SK-N-SH (cell line): ENCODE data around the gene ASAH2. TPM values are rescaled to one million over a fixed set of nuclear protein-coding genes. Genes with fewer than 3 reads are reported as not detected.

Experiments used
- CTCF ChIA-PET: fragments of 300-600, 350-600 bp; formaldehyde crosslinking; extraction: SDS; loops from one replicate; lab custom pipeline; 2021; lab: Yijun Ruan, JAX
- POLR2A ChIA-PET: fragments of 350-600 bp; sonication (Branson Sonifier 250); formaldehyde crosslinking; extraction: SDS; loops from one replicate; lab custom pipeline; 2020; ENCODE audit warnings: antibody characterized with exemption, inconsistent platforms; lab: Yijun Ruan, JAX
- DNase-seq: peaks from one replicate; pipeline ENCODE4 v3.0.0; 2012
- H2AFZ ChIP-seq: fragments of 200-600 bp; sonication (generic); 2 replicates; pipeline ENCODE4 v1.8.1; 2016; ENCODE audit warnings: antibody characterized with exemption, mild to moderate bottlenecking, low read depth
- H3F3A ChIP-seq: fragments of 200-600 bp; sonication (generic); replicated peaks from 2 replicates; pipeline ENCODE3; 2016; ENCODE audit warnings: antibody characterized with exemption, mild to moderate bottlenecking; ENCODE audit not compliant: insufficient read depth
- H3K27ac ChIP-seq, 2 experiments: fragments of 200-500 bp in 1 of 2; fragments of 200-600 bp in 1 of 2; sonication (Bioruptor generic) in 1 of 2; sonication (generic), shearing (Covaris generic) in 1 of 2; 2 replicates each; pipeline versions ENCODE4 v1.5.1 to v1.6.1; 2014 to 2016; ENCODE audit warnings: low read depth in 2 of 2, inconsistent platforms in 1 of 2, low read length in 1 of 2, mild to moderate bottlenecking in 1 of 2, mixed read lengths in 1 of 2
- H3K27me3 ChIP-seq: fragments of 200-600 bp; sonication (generic), shearing (Covaris generic); 2 replicates; pipeline ENCODE4 v1.6.1; 2016; ENCODE audit warnings: mixed run types; ENCODE audit not compliant: insufficient read depth
- H3K36me3 ChIP-seq, 2 experiments: fragments of 200-500 bp in 1 of 2; fragments of 200-600 bp in 1 of 2; sonication (Bioruptor generic) in 1 of 2; sonication (generic) in 1 of 2; replicated peaks in 1 of 2; 2 replicates each; pipeline versions ENCODE3 to v1.5.1; 2014 to 2016; ENCODE audit warnings: low read length in 1 of 2, mild to moderate bottlenecking in 1 of 2; ENCODE audit not compliant: insufficient read depth in 2 of 2, control insufficient read depth in 1 of 2
- H3K4me1 ChIP-seq, 2 experiments: fragments of 200-500 bp in 1 of 2; fragments of 200-600 bp in 1 of 2; sonication (Bioruptor generic) in 1 of 2; sonication (generic), shearing (Covaris generic) in 1 of 2; 2 replicates each; pipeline versions ENCODE4 v1.5.1 to v1.6.1; 2014 to 2016; ENCODE audit warnings: low read depth in 1 of 2, low read length in 1 of 2, mixed run types in 1 of 2; ENCODE audit not compliant: insufficient read depth in 2 of 2, control insufficient read depth in 1 of 2
- H3K4me2 ChIP-seq: fragments of 200-600 bp; sonication (generic), shearing (Covaris generic); 2 replicates; pipeline ENCODE4 v1.6.1; 2017; ENCODE audit warnings: mixed run types
- H3K4me3 ChIP-seq, 2 experiments: fragments of 200-500 bp in 1 of 2; fragments of 200-600 bp in 1 of 2; sonication (Bioruptor generic) in 1 of 2; sonication (generic), shearing (Covaris generic) in 1 of 2; 2 replicates each; pipeline versions ENCODE4 v1.5.1 to v1.8.1; 2014 to 2016; ENCODE audit warnings: low read depth in 2 of 2, inconsistent platforms in 1 of 2, low read length in 1 of 2, mild to moderate bottlenecking in 1 of 2, mixed read lengths in 1 of 2, moderate library complexity in 1 of 2
- H3K79me2 ChIP-seq: fragments of 200-600 bp; sonication (generic); 2 replicates; pipeline ENCODE4 v1.8.1; 2017; ENCODE audit warnings: mild to moderate bottlenecking; ENCODE audit not compliant: insufficient read depth
- H3K9ac ChIP-seq: fragments of 200-600 bp; sonication (generic); 2 replicates; pipeline ENCODE4 v1.6.1; 2017; ENCODE audit warnings: mixed run types
- H3K9me2 ChIP-seq: fragments of 200-600 bp; sonication (generic); 2 replicates; pipeline ENCODE4 v1.6.1; 2017; ENCODE audit warnings: mixed run types
- H3K9me3 ChIP-seq: fragments of 200-600 bp; sonication (generic); 2 replicates; pipeline ENCODE4 v1.6.1; 2017; ENCODE audit warnings: mixed run types, mild to moderate bottlenecking, moderate library complexity
- H4K20me1 ChIP-seq: fragments of 200-600 bp; sonication (generic); 2 replicates; pipeline ENCODE4 v1.6.1; 2017; ENCODE audit warnings: mild to moderate bottlenecking, mixed run types; ENCODE audit not compliant: insufficient read depth
- EP300 ChIP-seq, 2 experiments: IDR thresholded peaks; 2 replicates each; pipeline versions ENCODE4 v1.4.0 to v1.6.1; 2012; ENCODE audit warnings: borderline replicate concordance in 1 of 2, low read depth in 1 of 2, low read length in 1 of 2
- GABPA ChIP-seq: IDR thresholded peaks from 2 replicates; pipeline ENCODE4 v1.4.0; 2012; ENCODE audit warnings: low read depth, mild to moderate bottlenecking
- JUND ChIP-seq: IDR thresholded peaks from 2 replicates; pipeline ENCODE4 v1.4.0; 2012
- MEF2A ChIP-seq: IDR thresholded peaks from 2 replicates; pipeline ENCODE4 v1.4.0; 2012; ENCODE audit warnings: low read depth, borderline replicate concordance
- RAD21 ChIP-seq: IDR thresholded peaks from 2 replicates; pipeline ENCODE4 v1.6.1; 2012; ENCODE audit warnings: mild to moderate bottlenecking, low read length
- SIN3A ChIP-seq: IDR thresholded peaks from 2 replicates; pipeline ENCODE4 v1.6.1; 2012; ENCODE audit warnings: low read depth, mild to moderate bottlenecking, low read length, moderate library complexity, borderline replicate concordance
- USF2 ChIP-seq: fragments of 150-350 bp; IDR thresholded peaks from 2 replicates; pipeline ENCODE4 v1.6.1; 2017; ENCODE audit warnings: antibody characterized with exemption, low read length, low read depth, borderline replicate concordance
- WGBS: methylation state at CpG from one replicate; pipeline ENCODE4 v1.1.6; 2017; ENCODE audit warnings: low lambda C conversion rate; 5-methylcytosine and 5-hydroxymethylcytosine counted together
- polyA plus RNA-seq, 3 experiments: library from polyadenylated mRNA; depleted of rRNA; stranded (reverse); fragments of >200 nt; gene quantifications; 2 replicates each; pipeline ENCODE4 v1.2.3, GENCODE V29; 2012
- TF ChIP-seq, protein P1 (sequence below): IDR thresholded peaks from 2 replicates; pipeline ENCODE4 v1.4.0; 2012; ENCODE audit warnings: low read depth
- TF ChIP-seq, protein P2 (sequence below): fragments of 200-600 bp; sonication (generic); IDR thresholded peaks from 2 replicates; pipeline ENCODE4 v1.6.1; 2017; ENCODE audit warnings: antibody characterized with exemption, mild to moderate bottlenecking, moderate library complexity
- TF ChIP-seq, protein P3 (sequence below): IDR thresholded peaks from 2 replicates; pipeline ENCODE4 v1.4.0; 2012; ENCODE audit warnings: low read depth, borderline replicate concordance

Gene ASAH2
- polyA plus RNA-seq, 1 of the 3 experiments (the other 2 are of a cell fraction) = 1.8 TPM

DNA sequence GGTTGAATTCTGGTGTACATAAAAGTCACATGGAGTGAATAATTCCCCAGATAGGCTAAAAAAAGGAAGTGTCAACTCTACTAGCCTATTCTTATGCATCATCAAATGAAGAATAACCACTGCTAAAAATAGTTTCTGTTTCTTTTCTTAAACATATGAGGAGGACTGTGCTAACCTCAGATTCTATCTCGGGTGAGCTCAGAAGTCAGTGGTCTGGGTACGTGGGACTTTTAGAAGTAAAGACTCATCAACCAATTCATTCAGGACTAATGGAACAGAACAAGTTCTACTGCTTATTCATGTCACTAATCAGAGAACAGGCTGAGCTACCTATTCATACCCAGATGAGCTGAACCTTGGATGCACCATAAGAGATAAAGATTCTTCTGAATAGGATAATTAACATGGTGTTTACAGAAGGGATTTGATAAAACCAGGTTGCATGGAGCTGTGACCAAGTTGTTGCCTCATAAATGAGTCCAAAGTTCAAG lies 9.5 kb upstream of the ASAH2 start:
- no peak overlapping the region for H3K27ac ChIP-seq
- no peaks in the 10 kb centered on the region for H3K9me2 ChIP-seq
- ChIA-PET POLR2A (no interaction called here), CTCF (interaction anchor here (2.9 kb wide), 1 partner anchor 14 kb away, joined by 11 read pairs; no protein-coding TSS in a partner anchor)
- no peak overlapping the region for H3K4me2 ChIP-seq
- no peak for TF ChIP-seq JUND
- no peak for TF ChIP-seq EP300 (IDR thresholded peaks at IDR 0.05; ENCODE audit: borderline replicate concordance in 1 of 2, low read depth in 1 of 2, low read length in 1 of 2)
- TF ChIP-seq GABPA = no peak
- TF ChIP-seq SIN3A = no peak
- H3K4me1 ChIP-seq = no peaks in the 10 kb centered on the region
- no peaks in the 10 kb centered on the region for H3K36me3 ChIP-seq
- no peaks in the 10 kb centered on the region for H3K9me3 ChIP-seq
- 2% methylated on average over 2 of the region's 2 CpGs for WGBS
- no peak overlapping the region for H3K4me3 ChIP-seq
- no peaks in the 10 kb centered on the region; the same call in 1 of the 2 replicates for H3K27me3 ChIP-seq
- H3K79me2 ChIP-seq = no peaks in the 10 kb centered on the region
- H3F3A ChIP-seq = no peaks in the 10 kb centered on the region
- H4K20me1 ChIP-seq = no peaks in the 10 kb centered on the region
- H2AFZ ChIP-seq = no peak overlapping the region; the same call in 1 of the 2 replicates
- H3K9ac ChIP-seq = no peak overlapping the region
- no peak for DNase-seq

GRCh38 chr10:50254479-50254878 lies 3.2 kb upstream of the ASAH2 start:
- no peak for DNase-seq
- Histone ChIP-seq H3K4me2 (peak overlapping the region; percentile 41; the same call in 1 of the 2 replicates), H3K27me3 (no peaks in the 10 kb centered on the region; the same call in 1 of the 2 replicates), H3K36me3 (no peaks in the 10 kb centered on the region), H3K79me2 (no peaks in the 10 kb centered on the region), H4K20me1 (no peaks in the 10 kb centered on the region), H3K9me2 (no peaks in the 10 kb centered on the region), H2AFZ (no peak overlapping the region), H3K9ac (no peak overlapping the region), H3K9me3 (no peaks in the 10 kb centered on the region), H3F3A (no peaks in the 10 kb centered on the region), H3K4me1 (no peaks in the 10 kb centered on the region), H3K4me3 (no peak overlapping the region), H3K27ac (no peak overlapping the region)
- ChIA-PET POLR2A (no interaction called here), CTCF (no interaction called here)
- 47% methylated on average over 2 of the region's 2 CpGs for WGBS
- no peak for TF ChIP-seq MEF2A
- TF ChIP-seq, protein P1, sequence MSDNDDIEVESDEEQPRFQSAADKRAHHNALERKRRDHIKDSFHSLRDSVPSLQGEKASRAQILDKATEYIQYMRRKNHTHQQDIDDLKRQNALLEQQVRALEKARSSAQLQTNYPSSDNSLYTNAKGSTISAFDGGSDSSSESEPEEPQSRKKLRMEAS = no peak
- TF ChIP-seq, protein P2, sequence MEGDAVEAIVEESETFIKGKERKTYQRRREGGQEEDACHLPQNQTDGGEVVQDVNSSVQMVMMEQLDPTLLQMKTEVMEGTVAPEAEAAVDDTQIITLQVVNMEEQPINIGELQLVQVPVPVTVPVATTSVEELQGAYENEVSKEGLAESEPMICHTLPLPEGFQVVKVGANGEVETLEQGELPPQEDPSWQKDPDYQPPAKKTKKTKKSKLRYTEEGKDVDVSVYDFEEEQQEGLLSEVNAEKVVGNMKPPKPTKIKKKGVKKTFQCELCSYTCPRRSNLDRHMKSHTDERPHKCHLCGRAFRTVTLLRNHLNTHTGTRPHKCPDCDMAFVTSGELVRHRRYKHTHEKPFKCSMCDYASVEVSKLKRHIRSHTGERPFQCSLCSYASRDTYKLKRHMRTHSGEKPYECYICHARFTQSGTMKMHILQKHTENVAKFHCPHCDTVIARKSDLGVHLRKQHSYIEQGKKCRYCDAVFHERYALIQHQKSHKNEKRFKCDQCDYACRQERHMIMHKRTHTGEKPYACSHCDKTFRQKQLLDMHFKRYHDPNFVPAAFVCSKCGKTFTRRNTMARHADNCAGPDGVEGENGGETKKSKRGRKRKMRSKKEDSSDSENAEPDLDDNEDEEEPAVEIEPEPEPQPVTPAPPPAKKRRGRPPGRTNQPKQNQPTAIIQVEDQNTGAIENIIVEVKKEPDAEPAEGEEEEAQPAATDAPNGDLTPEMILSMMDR = no peak

- WGBS = 15% methylated on average over 2 of the region's 2 CpGs
- Histone ChIP-seq H3K9ac (no peak overlapping the region), H3K9me2 (no peaks in the 10 kb centered on the region), H4K20me1 (no peaks in the 10 kb centered on the region), H3K4me2 (no peak overlapping the region), H3K9me3 (no peaks in the 10 kb centered on the region), H3K36me3 (no peaks in the 10 kb centered on the region), H3K27ac (no peak overlapping the region), H3F3A (no peaks in the 10 kb centered on the region), H3K4me1 (no peaks in the 10 kb centered on the region), H3K27me3 (peaks cover 3% of the 10 kb centered on the region; the same call in 1 of the 2 replicates), H3K79me2 (no peaks in the 10 kb centered on the region), H3K4me3 (no peak overlapping the region), H2AFZ (no peak overlapping the region)
- ChIA-PET CTCF (interaction anchor here (1.1 kb wide), 1 partner anchor 27 kb away, joined by 3 read pairs; no protein-coding TSS in a partner anchor), POLR2A (no interaction called here)
- DNase-seq = no peak
- no peak for TF ChIP-seq RAD21
- TF ChIP-seq USF2 = no peak
- TF ChIP-seq, protein P3, sequence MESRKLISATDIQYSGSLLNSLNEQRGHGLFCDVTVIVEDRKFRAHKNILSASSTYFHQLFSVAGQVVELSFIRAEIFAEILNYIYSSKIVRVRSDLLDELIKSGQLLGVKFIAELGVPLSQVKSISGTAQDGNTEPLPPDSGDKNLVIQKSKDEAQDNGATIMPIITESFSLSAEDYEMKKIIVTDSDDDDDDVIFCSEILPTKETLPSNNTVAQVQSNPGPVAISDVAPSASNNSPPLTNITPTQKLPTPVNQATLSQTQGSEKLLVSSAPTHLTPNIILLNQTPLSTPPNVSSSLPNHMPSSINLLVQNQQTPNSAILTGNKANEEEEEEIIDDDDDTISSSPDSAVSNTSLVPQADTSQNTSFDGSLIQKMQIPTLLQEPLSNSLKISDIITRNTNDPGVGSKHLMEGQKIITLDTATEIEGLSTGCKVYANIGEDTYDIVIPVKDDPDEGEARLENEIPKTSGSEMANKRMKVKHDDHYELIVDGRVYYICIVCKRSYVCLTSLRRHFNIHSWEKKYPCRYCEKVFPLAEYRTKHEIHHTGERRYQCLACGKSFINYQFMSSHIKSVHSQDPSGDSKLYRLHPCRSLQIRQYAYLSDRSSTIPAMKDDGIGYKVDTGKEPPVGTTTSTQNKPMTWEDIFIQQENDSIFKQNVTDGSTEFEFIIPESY = no peak
Measured at GRCh38 chr10:50250096-50250854, 1.0 kb downstream of the ASAH2 start.
